ENCODE data around the gene CDCP1. TPM values are rescaled to one million over a fixed set of nuclear protein-coding genes. Genes with fewer than 3 reads are reported as not detected.

The CDCP1 gene
- total and polyA plus RNA-seq, 12 donors: 0.27 to 4.3 (median 1.6) TPM

GRCh38 chr3:45119824-45120358, 26.3 kb downstream of the CDCP1 start:
- DNase-seq: no peak
- Histone ChIP-seq H3K4me3 (no peak overlapping the region), H3K27me3 (no peaks in the 10 kb centered on the region), H3K9me3 (replicated peaks in 1 of 3) (no peaks in the 10 kb centered on the region), H3K27ac (no peak overlapping the region), H3K36me3 (replicated peaks in 1 of 2) (no peaks in the 10 kb centered on the region), H3K4me1 (replicated peaks in 1 of 2) (no peaks in the 10 kb centered on the region)
- TF ChIP-seq POLR2A (IDR thresholded peaks at IDR 0.05): no peak
- 78 to 89% (median 82%) methylated on average over 2 of the region's 2 CpGs for WGBS, 4 donors
- intact Hi-C loops (cut with DNase I): no loop called here

GRCh38 chr3:45119376-45119775, 26.8 kb downstream of the CDCP1 start:
- no peak overlapping the region for H3K4me3 ChIP-seq
- no peak for DNase-seq
- H3K27me3 ChIP-seq: no peaks in the 10 kb centered on the region
- no peaks in the 10 kb centered on the region for H3K4me1 ChIP-seq (replicated peaks in 1 of 2)
- H3K27ac ChIP-seq: no peak overlapping the region
- H3K36me3 ChIP-seq (replicated peaks in 1 of 2): no peaks in the 10 kb centered on the region
- H3K9me3 ChIP-seq (replicated peaks in 1 of 3): no peaks in the 10 kb centered on the region
- TF ChIP-seq POLR2A (IDR thresholded peaks at IDR 0.05): no peak
- no peak for TF ChIP-seq CTCF (IDR thresholded peaks at IDR 0.05)
- intact Hi-C loops (cut with DNase I): no loop called here
- 75 to 88% (median 81%) methylated on average over 4 of the region's 4 CpGs for WGBS, 4 donors

- Histone ChIP-seq H3K36me3 (replicated peaks in 1 of 2) (no peaks in the 10 kb centered on the region), H3K4me3 (no peak overlapping the region), H3K27me3 (no peaks in the 10 kb centered on the region), H3K9me3 (replicated peaks in 1 of 3) (no peaks in the 10 kb centered on the region), H3K4me1 (replicated peaks in 1 of 2) (no peaks in the 10 kb centered on the region), H3K27ac (no peak overlapping the region)
- no peak for TF ChIP-seq CTCF (IDR thresholded peaks at IDR 0.05)
- TF ChIP-seq POLR2A (IDR thresholded peaks at IDR 0.05): no peak
- DNase-seq: no peak
- 40 to 49% (median 42%) methylated on average over 2 of the region's 2 CpGs for WGBS, 4 donors
- intact Hi-C loops (cut with DNase I): no loop called here
These were observed 27.5 kb downstream of the CDCP1 start for GRCh38 chr3:45118615-45119071.

GRCh38 chr3:45116350-45116749, 29.8 kb downstream of the CDCP1 start:
- Histone ChIP-seq H3K4me1 (replicated peaks in 1 of 2) (no peaks in the 10 kb centered on the region), H3K36me3 (replicated peaks in 1 of 2) (no peaks in the 10 kb centered on the region), H3K27ac (no peak overlapping the region), H3K4me3 (no peak overlapping the region), H3K27me3 (no peaks in the 10 kb centered on the region), H3K9me3 (replicated peaks in 1 of 3) (no peaks in the 10 kb centered on the region)
- no peak for TF ChIP-seq POLR2A (IDR thresholded peaks at IDR 0.05)
- no peak for TF ChIP-seq CTCF (IDR thresholded peaks at IDR 0.05)
- no peak for DNase-seq
- intact Hi-C loops (cut with DNase I): no loop called here
- WGBS, 4 donors: 81 to 92% (median 85%) methylated on average over 4 of the region's 4 CpGs

GRCh38 chr3:45113625-45114050, 32.5 kb downstream of the CDCP1 start:
- H3K36me3 ChIP-seq (replicated peaks in 1 of 2): no peaks in the 10 kb centered on the region
- H3K27me3 ChIP-seq: no peaks in the 10 kb centered on the region
- no peak for TF ChIP-seq CTCF (IDR thresholded peaks at IDR 0.05)
- no peak for TF ChIP-seq POLR2A (IDR thresholded peaks at IDR 0.05)
- DNase-seq: no peak
- H3K4me1 ChIP-seq (replicated peaks in 1 of 2): no peaks in the 10 kb centered on the region
- intact Hi-C loops (cut with DNase I): no loop called here
- no peak overlapping the region for H3K27ac ChIP-seq
- H3K9me3 ChIP-seq (replicated peaks in 1 of 3): no peaks in the 10 kb centered on the region
- WGBS, 4 donors: 63 to 78% (median 68%) methylated on average over 6 of the region's 6 CpGs
- H3K4me3 ChIP-seq: no peak overlapping the region
